ENCODE data around the gene FAM120A.

Gene FAM120A

DNA sequence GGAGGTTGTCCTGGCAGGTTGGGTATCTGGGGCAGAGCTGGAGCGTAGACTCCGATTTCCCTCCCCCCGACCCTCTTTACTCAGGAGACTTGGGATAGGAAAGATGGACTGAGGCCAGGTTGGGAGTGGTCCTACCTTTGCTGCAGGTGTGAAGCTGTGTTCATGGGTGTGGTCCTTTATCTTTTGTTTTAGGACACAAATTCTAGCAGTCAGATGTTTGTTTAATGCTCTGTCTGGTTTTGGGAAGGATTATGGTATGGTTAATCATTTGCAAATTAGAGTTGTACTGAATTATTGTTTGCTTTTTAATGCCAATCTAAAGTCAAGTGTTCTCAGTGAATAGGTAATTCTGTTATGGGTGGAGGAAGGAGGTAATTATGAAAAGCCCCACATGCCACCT is 16.0 kb downstream of the FAM120A start:
- DNase-seq (ENCODE audit: low read depth in 3 of 3, low spot score in 1 of 3) = no peak

DNA sequence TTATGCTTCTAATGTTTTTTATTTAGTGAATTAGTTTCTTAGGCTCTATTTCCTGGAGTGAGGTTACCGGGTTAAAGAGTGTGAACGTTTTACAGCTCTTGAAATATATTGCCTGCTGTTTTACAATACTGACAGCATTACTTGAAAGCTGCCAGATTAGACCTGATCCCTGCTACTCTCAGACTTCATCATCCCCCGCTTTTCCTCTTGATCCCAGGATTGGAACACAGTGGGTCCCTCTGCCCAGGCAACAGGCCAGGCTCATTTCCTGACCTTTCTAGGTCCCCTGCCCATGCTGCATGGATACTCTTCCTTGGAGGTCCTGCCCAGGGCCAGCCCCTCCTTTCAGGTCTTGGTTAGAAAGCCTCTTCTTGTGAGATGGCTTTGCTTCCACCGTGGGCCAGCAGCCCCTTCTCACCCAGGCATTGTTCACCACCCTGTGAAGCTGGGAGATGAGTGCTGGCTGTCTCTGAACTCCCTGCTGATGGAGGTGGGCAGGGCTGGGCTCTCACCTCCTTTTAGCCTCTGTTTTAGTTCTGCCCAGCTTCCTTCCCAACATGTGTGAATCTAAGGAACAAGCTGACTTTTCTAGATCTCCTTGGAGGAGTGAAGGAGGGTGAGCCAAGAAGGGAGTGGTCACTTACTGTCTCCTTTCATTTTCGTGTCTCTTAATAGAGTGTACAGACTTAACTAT is 17.4 kb downstream of the FAM120A start:
- no peak for DNase-seq (ENCODE audit: low read depth in 3 of 3, low spot score in 1 of 3)

DNA sequence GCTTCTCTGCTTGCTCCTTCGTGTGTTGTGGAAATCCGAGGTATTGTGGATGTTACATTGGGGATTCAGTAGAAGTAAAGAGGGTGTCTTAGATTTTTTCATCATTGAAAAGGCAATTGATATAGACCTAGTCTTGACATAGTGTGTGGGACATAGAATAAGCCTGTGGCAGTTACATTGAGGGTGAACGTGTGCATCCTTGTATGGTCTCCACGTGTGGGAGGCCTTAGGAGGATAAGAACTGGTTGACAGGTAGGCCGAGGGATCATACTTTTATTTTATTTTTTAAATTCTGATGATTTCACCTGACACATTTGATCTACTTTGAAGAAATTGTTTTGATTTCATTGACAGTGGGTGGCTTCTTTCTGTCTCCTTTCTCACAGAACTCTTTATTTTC is 18.9 kb downstream of the FAM120A start:
- no peak for DNase-seq (ENCODE audit: low read depth in 3 of 3, low spot score in 1 of 3)

DNA sequence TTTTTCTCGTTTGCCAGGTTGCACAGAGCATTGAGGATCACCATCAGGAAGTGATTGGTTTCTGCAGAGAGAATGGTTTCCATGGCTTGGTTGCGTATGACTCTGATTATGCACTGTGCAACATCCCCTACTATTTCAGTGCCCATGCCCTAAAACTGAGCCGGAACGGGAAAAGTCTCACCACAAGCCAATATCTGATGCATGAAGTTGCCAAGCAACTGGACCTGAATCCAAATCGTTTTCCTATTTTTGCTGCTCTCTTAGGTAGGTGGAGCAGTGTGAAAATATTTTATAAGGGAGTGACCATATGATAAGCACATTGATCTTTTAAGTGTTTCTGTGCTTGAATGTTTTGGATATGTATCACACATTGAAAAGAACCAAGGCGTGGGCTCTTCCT is 19.6 kb downstream of the FAM120A start:
- no peak for DNase-seq (ENCODE audit: low read depth in 3 of 3, low spot score in 1 of 3)

DNA sequence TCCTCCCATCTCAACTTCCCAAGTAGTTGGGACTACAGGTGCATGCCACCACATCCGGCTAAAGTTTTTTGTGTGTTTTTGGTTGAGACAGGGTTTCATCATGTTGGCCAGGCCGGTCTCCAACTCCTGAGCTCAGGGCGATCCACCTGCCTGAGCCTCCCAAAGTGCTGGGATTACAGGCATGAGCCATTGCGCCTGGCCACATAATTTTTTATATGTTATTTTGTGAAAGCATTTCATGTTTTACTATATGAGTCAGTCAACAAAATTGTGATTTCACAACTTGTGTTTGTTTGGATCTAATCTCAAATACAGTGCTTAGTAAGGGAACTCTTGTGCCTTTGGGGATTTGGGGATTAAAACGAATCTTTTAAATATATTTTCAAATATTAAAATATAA is 21.9 kb downstream of the FAM120A start:
- no peak for DNase-seq (ENCODE audit: low read depth in 3 of 3, low spot score in 1 of 3)

DNA sequence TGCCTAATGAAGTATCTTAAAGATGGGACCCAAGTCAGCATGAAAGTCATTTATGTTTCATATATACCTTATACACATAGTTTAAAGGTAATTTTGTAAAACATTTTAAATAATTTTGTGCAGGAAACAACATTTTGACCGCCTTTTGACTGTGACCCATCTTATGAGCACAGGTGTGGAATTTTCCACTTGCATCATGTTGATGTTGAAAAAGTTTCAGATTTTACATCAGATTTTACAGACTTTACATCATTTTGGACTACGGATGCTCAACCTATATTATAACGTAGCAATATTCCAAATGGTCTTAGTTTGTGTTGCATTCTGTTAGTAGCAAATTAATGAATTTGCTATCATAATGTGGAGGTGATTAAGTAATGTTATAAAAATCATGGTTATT is 23.6 kb downstream of the FAM120A start:
- DNase-seq (ENCODE audit: low read depth in 3 of 3, low spot score in 1 of 3) = no peak

DNA sequence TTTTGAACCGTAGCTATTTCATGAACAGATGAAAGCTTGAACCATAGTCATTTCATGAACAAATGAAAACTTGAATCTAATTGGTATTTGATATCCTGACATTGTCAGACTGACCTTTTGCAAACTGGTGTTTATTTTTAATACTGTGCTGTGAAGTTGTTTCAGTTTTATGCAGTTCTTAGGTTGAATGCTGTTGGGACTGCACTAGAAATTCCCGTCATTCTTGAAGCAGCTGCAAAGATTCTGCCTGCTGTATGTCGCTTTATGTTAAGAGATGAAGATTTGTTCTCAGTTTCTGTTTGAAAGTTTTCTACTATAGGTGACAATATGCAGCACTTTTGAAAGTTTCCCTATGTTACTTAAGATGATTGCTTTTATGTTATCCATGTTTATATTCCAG is 24.4 kb downstream of the FAM120A start:
- no peak for DNase-seq (ENCODE audit: low read depth in 3 of 3, low spot score in 1 of 3)

DNA sequence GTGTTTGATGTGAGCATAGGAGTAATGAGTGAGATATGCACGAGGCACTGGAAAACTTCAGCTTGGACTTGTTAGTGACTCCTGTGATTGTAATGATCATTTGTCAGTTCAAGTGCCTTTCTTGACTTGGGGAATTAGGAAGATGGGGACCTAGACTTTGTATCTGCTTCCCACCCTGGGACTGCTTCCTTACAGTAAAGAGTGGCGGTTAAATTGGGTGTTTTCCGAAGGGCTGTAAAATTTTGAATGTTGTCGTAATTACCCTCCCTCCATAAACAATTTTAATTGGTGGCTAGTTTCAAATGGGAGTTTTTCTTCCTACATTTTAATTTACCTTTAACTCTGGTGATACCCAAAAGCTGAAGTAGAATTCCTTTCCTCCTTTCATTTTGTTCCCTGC is 25.4 kb downstream of the FAM120A start:
- no peak for DNase-seq (ENCODE audit: low read depth in 3 of 3, low spot score in 1 of 3)

DNA sequence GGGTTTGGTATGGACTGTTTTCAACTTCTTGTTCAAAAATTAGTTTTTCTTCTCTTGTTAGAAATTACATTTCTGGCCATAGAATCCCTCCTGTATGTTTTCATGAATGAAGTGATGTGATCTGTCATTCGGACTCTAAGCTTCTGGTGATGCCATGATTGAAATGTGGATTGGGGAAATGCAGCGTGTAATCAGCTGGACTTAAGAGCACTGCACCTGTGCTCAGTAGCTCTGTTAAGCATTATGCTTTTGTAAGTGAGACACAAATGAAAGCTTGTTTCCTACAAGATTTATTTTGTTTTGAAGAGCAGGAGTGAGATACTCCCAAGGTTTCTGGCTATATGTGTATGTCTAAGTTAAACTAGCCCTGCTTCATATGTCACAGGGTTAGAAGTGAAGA is 25.9 kb downstream of the FAM120A start:
- DNase-seq (ENCODE audit: low read depth in 3 of 3, low spot score in 1 of 3) = no peak

DNA sequence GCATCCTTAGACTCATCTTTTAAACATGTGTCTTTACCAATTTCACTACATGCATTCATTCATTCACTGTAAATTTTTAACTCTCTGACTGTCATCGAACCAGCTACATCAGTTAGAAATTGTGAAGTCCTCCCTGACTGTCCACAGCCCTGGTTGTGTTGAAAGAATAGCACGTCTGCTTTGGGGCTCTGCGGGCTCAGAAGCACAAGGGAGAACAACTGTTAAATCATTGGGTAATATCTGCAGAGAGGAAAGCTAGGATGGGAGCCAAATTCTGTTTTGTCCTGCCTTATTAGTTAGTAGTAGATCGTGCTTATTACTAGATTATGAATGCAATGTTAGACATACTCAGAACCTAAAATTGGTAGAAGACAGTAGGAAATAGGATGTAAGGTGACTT is 28.2 kb downstream of the FAM120A start:
- DNase-seq (ENCODE audit: low read depth in 3 of 3, low spot score in 1 of 3) = no peak

DNA sequence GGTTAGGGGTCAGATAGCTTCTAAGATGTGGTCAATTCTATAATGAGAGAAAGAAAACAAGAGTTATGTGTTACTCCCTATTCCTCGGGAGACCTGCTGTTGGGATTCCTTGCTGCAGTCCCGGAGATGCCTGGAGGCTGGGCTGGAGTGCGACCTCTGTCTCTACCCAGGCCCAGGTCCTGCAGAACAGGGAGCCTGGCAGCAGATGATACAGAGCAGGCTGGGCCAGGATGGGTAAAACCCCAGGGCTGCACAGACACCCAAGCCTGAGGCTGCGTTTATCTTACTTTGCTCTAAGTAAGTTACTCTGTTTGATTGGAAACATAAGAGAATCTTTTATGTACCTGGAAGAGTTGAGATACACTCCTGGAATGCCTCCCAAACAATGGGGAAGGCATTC is 28.8 kb downstream of the FAM120A start:
- DNase-seq (ENCODE audit: low read depth in 3 of 3, low spot score in 1 of 3) = no peak

DNA sequence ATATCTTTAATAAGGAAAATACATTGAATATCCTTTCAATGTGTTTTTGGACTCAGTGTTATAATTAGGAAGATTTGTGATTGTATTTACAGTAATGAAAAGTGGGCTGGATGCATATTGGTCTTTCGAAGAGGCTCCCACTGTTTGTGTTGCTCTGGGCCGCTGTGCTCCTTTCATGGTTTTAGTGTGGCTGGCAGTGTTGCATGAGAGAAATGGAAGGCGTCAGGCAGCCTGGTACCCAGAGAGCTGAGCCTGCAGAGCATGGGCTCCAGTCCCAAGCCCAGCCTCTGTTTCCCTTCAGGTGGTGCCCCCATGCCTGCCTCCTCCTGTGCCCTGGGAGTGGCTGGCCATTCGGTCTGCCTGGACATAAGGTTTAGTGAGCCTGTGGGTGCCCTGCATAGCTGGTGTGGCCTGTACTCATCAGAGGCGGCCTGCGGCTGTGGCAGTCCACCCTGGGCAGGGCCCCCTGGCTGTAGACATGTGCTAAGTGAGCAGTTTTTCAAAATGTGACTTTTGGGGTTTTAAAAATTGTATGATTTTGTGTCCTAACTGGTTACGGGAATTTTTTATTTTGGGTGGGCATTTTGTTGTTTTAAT is 29.3 kb downstream of the FAM120A start:
- no peak for DNase-seq (ENCODE audit: low read depth in 3 of 3, low spot score in 1 of 3)

DNA sequence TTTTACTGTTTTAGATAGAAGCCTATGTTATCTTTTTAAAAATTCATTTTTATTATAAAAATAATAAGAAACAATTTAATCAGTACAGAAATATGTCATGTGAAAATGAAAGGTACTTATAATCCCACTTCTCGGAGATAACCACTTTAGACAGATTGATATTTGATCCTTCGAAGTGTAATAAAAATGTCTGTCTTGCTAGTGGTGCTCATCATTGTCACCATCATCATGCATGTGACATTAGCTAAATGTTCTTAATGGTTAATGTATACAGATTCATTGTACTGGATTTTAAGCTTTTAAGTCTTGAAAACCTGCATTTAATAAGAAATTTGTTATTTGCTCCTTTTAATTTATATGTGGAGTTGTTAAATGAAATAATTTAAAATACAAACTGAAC is 32.0 kb downstream of the FAM120A start:
- no peak for DNase-seq (ENCODE audit: low read depth in 3 of 3, low spot score in 1 of 3)

DNA sequence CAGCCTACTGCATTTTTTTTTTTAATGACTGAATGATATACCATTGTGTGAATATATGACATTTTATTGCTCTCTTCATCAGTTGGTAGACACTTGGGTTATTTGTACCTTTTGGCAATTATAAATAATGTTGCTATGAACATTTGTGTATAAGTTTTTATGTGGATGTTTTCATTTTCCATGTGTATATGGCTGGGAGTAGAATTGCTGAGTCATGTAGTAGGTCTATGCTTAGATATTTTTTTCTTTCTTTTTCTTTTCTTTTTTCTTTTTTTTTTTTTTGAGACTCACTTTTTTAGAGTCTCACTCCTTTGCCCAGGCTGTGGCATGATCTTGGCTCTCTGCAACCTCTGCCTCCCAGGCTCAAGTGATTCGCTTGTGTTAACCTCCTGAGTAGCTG is 34.8 kb downstream of the FAM120A start:
- no peak for DNase-seq (ENCODE audit: low read depth in 3 of 3, low spot score in 1 of 3)

DNA sequence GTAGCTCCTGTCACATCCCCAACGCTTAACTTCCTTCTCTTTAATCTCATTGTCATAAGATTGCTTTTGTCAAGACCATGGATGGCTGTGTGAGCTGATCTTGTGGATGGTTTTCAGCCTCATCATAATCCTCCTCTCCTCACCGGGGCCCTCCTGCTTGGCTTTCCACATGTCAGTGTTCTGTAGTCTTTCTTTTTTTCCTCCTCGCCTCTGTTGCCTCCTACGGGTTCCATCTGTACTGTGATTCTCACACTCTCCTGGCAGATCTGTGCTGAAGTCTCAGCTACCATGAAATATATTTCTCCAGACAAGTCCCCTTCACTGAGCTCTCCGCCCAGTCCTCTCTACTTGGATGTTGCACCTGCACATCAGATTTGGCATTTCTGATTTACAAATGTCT is 36.8 kb downstream of the FAM120A start:
- DNase-seq (ENCODE audit: low read depth in 3 of 3, low spot score in 1 of 3) = no peak

DNA sequence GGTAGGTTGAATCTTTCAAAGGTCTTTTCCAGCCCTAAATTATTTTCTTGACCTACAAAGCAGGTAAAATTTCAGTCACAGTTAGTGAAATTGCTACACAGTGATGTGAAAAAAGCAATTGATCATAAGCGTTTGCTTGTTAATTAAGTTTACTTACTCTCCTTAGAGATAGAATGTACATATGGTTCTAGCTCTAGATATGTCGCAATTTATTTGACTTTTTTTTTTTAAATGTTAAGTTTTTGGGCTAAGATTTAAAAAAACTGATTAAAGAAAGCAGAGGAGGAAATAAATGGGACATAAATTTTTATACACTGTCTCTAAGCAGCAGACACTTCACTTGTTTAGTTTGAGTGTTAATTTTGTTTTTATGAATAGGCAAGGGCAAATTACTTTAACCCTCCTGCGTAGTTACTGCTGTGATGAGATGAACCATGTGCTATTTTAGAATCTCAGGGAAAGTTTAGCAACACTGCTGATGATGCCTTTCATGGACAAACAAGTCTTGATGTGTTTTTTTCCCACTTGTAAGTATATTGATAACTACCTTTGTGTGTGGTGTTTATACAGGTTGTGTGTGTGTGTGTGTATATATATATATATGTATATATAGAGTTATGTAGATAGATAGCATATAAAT is 40.2 kb downstream of the FAM120A start:
- DNase-seq (ENCODE audit: low read depth in 3 of 3, low spot score in 1 of 3) = no peak

DNA sequence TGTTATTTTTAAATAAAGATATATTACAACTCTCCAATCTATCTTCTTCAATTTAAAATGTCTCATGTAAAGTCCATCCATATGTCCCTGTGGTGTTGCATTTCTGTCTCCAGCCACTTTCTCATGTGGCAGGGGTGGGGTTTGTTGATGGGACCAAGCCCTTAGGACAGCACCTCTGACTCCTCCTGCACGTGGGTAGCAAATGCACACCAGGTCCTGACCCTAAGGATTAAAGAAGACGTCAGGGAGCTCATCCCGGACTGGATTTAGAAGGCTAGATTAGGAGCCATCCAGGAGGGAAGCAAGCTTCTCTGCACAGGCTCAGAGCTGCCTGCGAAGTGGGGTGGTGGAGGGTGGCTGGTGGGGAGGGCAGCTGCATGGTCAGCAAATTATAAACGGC is 40.8 kb downstream of the FAM120A start:
- no peak for DNase-seq (ENCODE audit: low read depth in 3 of 3, low spot score in 1 of 3)

DNA sequence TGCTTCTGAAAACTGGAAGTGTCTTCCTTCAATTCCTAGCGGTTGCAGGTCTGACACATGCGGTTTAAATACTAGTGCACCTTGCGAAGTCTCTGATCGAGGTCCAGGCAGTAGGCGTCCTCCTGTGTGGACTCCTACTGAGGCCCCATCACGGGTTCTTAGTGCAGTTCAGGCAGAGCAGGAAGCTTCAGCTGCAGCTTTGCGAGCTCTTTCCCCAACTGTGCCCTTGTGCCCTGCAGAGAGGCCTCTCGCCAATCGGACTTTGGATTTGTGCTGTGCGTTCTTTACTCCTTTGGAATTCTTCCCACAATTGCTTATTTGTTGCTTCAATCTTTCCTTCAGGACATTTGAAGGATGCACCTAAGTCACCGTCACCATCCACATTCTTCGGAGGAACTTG is 42.5 kb downstream of the FAM120A start:
- no peak for DNase-seq (ENCODE audit: low read depth in 3 of 3, low spot score in 1 of 3)

DNA sequence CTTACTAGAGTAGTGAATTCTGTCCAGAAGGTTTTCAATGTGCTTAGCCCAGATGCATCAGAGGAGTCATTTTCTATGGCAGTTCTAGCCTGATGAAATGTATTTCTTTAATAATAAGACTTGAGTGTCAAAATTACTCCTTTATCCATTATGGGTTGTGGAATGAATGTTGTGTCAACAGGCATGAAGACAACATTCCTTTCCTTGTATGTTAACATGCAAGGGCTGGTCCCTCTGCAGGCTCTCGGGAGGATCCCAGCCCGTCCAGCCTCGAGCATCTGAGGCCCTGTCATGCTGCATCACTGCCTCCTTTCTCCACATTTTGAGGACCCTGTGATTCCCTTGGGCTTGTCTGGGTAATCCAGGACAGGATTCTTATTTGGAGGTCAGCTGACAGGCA is 44.8 kb downstream of the FAM120A start:
- no peak for DNase-seq (ENCODE audit: low read depth in 3 of 3, low spot score in 1 of 3)

DNA sequence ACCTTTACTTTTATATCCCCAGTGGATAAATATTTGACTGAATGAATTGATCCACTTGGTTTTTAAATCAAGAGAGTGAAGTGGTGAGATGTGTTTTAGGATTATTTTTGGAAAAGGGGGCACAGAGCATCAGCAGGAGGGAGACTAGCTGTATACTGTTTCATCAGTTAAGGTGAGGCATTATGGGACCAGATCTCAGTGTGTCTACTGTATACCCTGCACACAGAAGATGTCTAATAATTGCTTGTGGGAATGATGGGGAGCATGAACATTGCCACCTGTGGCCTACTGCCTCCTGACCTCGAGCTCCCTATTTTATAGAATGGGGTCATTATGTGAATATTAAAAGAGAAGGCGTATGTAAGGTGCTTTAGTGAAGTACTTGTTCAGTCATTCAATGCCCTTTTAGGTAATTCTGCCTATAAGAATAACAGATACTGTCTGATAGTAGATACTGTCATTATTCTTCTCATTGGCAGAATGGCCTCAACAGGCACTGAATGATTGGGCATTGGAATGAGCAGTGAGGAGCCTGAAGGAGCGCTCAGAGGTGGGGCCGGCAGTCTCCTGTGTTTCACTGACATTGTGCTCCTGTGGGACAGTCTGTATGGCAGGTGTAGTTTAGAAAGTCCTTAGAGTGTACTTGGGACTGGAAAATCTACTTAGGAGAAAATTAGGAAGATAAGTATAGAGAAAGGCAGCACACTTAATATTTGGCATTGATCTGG is 49.2 kb downstream of the FAM120A start:
- DNase-seq (ENCODE audit: low read depth in 3 of 3, low spot score in 1 of 3) = no peak

DNA sequence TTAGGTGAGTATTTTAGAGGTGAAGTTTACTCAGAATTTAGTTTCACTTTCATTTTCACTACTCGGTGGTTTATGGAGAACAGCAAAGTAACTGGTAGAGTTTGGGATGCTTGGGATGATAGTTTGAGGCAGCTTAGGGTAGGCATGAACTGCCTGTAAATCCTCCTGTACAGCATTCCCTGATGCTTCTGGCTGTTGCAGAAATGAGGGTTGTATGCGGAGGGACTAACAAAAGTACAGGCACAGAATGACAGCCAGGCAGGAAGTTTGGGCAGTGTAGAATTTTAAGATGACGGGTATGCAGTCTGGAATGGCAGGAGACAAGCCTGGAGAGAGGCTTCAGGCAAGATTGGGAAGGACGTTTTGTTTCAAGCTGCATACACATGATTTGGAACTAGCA is 49.9 kb downstream of the FAM120A start:
- DNase-seq (ENCODE audit: low read depth in 3 of 3, low spot score in 1 of 3) = no peak

DNA sequence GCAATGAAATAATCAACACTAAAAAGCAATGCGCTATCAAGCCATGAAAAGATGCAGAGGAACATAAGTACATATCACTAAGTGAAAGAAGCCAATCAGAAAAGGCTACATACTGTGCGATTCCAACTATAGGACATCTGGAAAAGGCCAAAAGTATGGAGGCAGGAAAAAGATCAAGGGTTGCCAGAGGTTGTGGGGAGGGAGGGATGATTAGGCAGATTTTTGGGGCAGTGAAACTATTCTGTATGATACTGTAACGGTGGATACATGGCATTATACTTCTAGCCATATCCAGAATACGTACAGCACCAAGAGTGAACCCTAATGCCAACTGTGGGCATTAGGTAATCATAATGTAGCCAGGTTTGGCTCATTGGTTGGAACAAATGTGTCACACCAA is 51.9 kb downstream of the FAM120A start:
- no peak for DNase-seq (ENCODE audit: low read depth in 3 of 3, low spot score in 1 of 3)

Data from stimulated activated CD4-positive, alpha-beta T cell treated with anti-CD3 and anti-CD28 coated beads, TNF-alpha, amount 100 ng/mL, for 1 hour (primary cell).